ENCODE measurements around the gene ALDH1A3.

ALDH1A3 gene

GRCh38 chr15:100885116-100885515 lies 5.5 kb downstream of the ALDH1A3 start:
- no peak for DNase-seq

DNA sequence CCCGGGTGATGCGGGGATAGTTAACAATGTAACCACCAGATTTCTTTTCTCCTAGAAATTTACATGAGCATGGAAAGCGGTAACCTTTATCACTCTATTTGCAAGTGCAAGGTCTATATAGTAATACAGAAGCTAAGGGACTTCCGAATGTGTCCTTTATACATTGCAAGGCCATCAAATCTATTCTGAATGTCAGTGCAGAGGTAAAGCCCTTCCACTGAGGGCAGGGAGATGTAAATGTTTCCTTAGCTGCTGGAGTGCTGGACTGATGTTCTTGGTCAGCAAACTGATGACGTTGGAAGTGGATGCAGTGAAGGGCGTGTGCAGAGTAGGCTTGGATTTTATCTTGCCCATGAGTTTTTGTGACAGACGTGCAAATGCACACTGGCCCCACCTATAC lies 6.2 kb downstream of the ALDH1A3 start:
- no peak for DNase-seq

GRCh38 chr15:100887211-100887913 lies 7.7 kb downstream of the ALDH1A3 start:
- no peak for DNase-seq

- no peak for DNase-seq
Measured at GRCh38 chr15:100889385-100890050, 9.9 kb downstream of the ALDH1A3 start.

GRCh38 chr15:100890051-100890720 lies 10.6 kb downstream of the ALDH1A3 start:
- no peak for DNase-seq

DNA sequence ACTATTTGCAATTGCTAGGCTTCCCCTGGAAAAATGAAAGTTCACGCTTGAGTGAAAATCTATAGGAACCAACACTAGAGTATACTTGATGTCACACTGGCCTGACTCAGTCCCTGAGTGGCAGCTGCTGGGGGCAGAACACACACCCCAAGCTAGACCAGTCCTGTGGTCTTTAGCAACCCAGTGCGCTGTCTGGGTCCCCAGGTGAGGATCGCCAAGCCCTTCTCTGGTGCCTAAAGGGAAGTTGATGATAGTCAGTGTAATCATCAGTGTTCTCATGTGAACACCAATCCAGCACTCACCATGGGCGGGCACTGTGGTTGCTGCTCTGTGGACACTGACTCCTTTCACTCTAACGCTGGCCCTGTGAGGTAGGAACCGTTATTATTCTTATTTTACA lies 11.2 kb downstream of the ALDH1A3 start:
- DNase-seq, result no peak

DNA sequence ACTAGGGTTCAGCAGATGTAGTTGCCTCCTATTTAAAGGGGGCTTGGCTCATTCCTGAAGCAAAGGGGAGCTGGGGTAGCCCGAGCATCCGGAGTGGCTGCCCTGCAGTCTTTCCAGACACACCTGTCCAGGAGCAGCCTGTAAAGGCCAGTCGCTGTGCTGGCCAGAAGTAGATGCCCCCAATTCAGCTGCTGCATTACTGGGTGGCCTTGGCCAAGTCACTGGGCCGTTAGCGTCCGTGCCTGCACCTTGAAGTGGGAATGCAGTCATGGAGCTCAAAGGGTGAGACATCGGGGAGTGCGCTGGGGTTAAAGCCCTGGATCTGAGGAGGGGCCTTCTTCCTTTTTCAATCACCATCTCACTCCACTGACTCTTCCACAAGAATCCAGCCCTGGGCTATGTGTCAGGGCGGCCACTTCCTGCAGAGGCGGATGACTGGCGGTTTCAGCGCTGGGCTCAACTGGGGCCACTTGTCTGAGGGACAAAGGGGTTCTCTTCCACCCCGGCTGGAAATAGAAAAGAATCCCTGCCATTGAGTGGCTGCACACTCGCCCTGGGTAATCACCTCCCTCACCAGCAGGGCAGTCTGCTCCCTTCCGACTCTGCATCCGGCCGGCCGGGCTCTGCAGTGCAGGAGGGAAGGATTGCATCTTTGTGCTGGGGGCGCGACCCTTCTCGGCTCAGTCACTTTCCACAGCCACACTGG lies 11.8 kb downstream of the ALDH1A3 start:
- no peak for DNase-seq

- no peak for DNase-seq
Measured at GRCh38 chr15:100892013-100892355, 12.4 kb downstream of the ALDH1A3 start.

GRCh38 chr15:100893261-100893963 lies 13.8 kb downstream of the ALDH1A3 start:
- no peak for DNase-seq

- DNase-seq, result no peak
Measured at GRCh38 chr15:100893964-100894295, 14.3 kb downstream of the ALDH1A3 start.

DNA sequence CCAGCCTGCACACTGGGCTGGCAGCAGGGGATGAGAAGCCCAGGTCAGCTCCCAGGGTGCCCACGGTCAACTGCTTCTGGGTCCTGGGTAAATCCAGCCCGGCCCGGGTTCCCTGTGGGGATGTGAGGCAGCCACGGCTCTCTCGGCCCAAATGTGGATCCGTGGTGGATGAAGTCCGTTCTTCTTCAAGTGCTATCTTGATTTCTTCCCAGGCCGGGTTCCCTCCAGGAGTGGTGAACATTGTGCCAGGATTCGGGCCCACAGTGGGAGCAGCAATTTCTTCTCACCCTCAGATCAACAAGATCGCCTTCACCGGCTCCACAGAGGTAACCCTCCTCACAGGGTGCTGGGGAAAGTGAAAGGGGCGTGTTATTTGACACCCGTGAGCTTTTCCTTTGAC lies 16.1 kb downstream of the ALDH1A3 start:
- DNase-seq, result no peak

DNA sequence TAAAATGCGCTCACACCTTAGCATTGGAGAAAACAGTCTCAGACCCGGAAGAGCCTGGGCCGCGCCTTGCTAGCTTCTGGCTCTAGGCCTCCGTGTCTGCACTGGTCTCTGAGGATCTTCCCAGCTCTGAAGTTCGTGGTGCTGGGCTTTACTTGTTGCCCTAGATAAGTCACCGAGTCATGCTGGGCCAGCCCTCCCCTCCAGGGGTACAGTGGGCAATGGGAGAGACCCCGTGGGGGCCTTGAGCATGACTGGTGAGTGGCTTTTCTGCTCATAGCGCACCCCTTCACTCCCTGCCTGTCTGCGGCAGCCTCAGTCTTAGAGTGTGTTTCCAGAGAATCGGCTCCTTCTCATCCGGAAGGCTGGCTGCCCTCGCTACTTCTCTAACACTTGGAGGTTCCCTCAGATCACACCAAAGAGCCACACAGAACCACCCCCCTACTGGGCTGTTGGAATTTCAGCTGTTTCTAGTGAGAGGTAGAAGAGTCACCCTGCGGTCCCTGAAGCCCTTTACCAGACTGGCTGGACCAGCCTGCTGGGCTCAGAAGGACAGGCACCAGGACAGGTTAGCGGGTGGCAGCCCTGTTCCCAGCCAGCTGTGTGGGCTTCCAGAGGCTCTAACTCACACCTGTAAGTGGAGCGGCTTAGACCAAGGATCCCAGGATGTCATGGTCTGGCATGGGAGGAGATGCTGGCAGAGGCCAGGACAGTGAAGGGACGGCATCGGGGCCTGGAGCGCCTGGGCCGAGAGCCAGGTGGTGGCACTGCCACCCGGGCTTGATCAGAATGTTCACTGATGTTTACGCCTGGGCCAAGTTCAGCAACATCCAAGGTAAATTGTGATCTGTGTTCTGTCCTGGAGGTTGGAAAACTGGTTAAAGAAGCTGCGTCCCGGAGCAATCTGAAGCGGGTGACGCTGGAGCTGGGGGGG lies 17.9 kb downstream of the ALDH1A3 start:
- DNase-seq, result no peak

- DNase-seq, result no peak
Measured at GRCh38 chr15:100898152-100898490, 18.5 kb downstream of the ALDH1A3 start.

GRCh38 chr15:100898661-100899462 lies 19.2 kb downstream of the ALDH1A3 start:
- DNase-seq, result no peak

- DNase-seq, result no peak
Measured at GRCh38 chr15:100899601-100900000, 20.0 kb downstream of the ALDH1A3 start.

GRCh38 chr15:100900136-100900794 lies 20.6 kb downstream of the ALDH1A3 start:
- no peak for DNase-seq

- DNase-seq, result no peak
Measured at GRCh38 chr15:100900795-100901169, 21.2 kb downstream of the ALDH1A3 start.

GRCh38 chr15:100901296-100901695 lies 21.7 kb downstream of the ALDH1A3 start:
- no peak for DNase-seq

DNA sequence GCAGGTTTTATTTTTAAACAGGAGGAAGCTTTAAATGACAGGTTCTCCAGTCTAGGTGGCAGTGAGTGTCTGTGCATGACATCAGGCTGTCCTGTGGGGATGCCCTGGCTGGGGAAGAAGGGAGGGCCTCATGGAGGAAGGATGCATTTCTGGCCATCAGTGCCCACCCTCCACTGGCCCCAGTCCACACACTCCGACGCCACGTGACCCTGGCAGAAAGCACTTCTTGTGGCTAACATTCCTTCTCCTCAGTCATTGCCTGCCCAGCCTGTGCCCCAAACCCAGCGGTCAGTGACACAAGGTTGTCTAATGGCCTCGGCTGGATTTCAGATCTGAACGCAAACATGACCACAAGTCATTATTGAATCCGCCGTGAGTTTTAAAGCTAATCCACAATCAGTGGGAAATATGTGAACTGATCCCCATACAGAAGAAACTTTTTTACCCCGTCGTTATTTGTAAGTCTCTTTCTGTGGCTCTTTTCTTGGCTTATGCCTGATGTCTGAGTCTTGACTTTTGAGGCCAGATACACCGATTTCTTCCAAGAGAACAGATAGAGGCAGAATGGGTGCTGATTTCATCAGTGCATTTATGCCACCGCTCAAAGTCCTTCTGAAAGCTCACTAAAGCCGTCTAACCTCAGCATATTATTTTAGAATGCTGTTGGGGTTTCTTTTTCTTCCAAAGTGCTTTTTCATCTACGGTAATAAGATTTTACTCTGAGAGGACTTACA lies 22.2 kb downstream of the ALDH1A3 start:
- no peak for DNase-seq
